GDM1 (cell line): ENCODE results near the gene POLG.
"Not testable (repeated sequence)": the region's sequence is repeated elsewhere in the genome, so short reads cannot be mapped to it uniquely, and the experiment has no call there.

ENCODE experiments used
- DNase-seq: peaks from one replicate; lab custom pipeline; 2025; lab: John Stamatoyannopoulos, UW

POLG gene

GRCh38 chr15:89282631-89283030 is 52.0 kb downstream of the POLG start:
- no peak for DNase-seq

GRCh38 chr15:89278307-89278706 is 56.3 kb downstream of the POLG start:
- no peak for DNase-seq

- not testable (repeated sequence) for DNase-seq
Measured at GRCh38 chr15:89277281-89277680, 57.3 kb downstream of the POLG start.
